Measurements from ENCODE around the gene TFR2.

GRCh38 chr7:100679927-100680575 lies 38.7 kb upstream of the TFR2 start:
- no peak for TF ChIP-seq PREB (CRISPR knock-in tag; IDR thresholded peaks at IDR 0.05; ENCODE audit: borderline replicate concordance)
- TF ChIP-seq FOXJ3 (CRISPR knock-in tag; IDR thresholded peaks at IDR 0.05; ENCODE audit: borderline replicate concordance) = no peak
- TF ChIP-seq PRDM15 (CRISPR knock-in tag; IDR thresholded peaks at IDR 0.05) = no peak
- no peak for TF ChIP-seq PRRX2 (CRISPR knock-in tag; IDR thresholded peaks at IDR 0.05)
- no peak for TF ChIP-seq JUN (CRISPR knock-in tag; IDR thresholded peaks at IDR 0.05)
- TF ChIP-seq CTCF (IDR thresholded peaks at IDR 0.05) = no peak
